NOMO-1 treated with dmso at 0.1 percent for 144 hours (cell line): ENCODE measurements around the gene TMEM63B.
"Not testable (repeated sequence)": the region's sequence is repeated elsewhere in the genome, so short reads cannot be mapped to it uniquely, and the experiment has no call there.

ENCODE experiments used
- DNase-seq: peaks from one replicate; lab custom pipeline; 2025; ENCODE audit not compliant: unreplicated experiment; lab: John Stamatoyannopoulos, UW

TMEM63B gene

GRCh38 chr6:44169154-44169553 lies 41.8 kb downstream of the TMEM63B start:
- DNase-seq, result no peak

GRCh38 chr6:44169886-44170570 lies 42.7 kb downstream of the TMEM63B start:
- no peak for DNase-seq

- DNase-seq, result no peak
Observed at GRCh38 chr6:44171899-44172546, 44.7 kb downstream of the TMEM63B start.

- DNase-seq, result peak; percentile 47
Observed at GRCh38 chr6:44172731-44173500, 45.6 kb downstream of the TMEM63B start.

- DNase-seq, result no peak
Observed at GRCh38 chr6:44176130-44176761, 48.9 kb downstream of the TMEM63B start.

GRCh38 chr6:44176762-44177509 lies 49.6 kb downstream of the TMEM63B start:
- no peak for DNase-seq

- DNase-seq, result no peak
Observed at GRCh38 chr6:44177691-44178423, 50.5 kb downstream of the TMEM63B start.

- DNase-seq, result no peak
Observed at GRCh38 chr6:44178424-44179071, 51.2 kb downstream of the TMEM63B start.

- no peak for DNase-seq
Observed at GRCh38 chr6:44179072-44179536, 51.8 kb downstream of the TMEM63B start.

- DNase-seq, result no peak
Observed at GRCh38 chr6:44179648-44180047, 52.3 kb downstream of the TMEM63B start.

- DNase-seq, result no peak
Observed at GRCh38 chr6:44180406-44180805, 53.1 kb downstream of the TMEM63B start.

GRCh38 chr6:44180886-44181285 lies 53.5 kb downstream of the TMEM63B start:
- DNase-seq, result no peak

- DNase-seq, result not testable (repeated sequence)
Observed at GRCh38 chr6:44181784-44182183, 54.4 kb downstream of the TMEM63B start.

GRCh38 chr6:44182911-44183390 lies 55.6 kb downstream of the TMEM63B start:
- DNase-seq, result no peak

- no peak for DNase-seq
Observed at GRCh38 chr6:44183783-44184182, 56.4 kb downstream of the TMEM63B start.

GRCh38 chr6:44185356-44185755 lies 58.0 kb downstream of the TMEM63B start:
- DNase-seq, result not testable (repeated sequence)

GRCh38 chr6:44185953-44186634 lies 58.7 kb downstream of the TMEM63B start:
- no peak for DNase-seq

GRCh38 chr6:44186635-44187025 lies 59.3 kb downstream of the TMEM63B start:
- no peak for DNase-seq

GRCh38 chr6:44188819-44189218 lies 61.5 kb downstream of the TMEM63B start:
- no peak for DNase-seq
